Spinal cord (tissue), 10 donors: ENCODE data around the gene CCDC70. TPM values are rescaled to one million over a fixed set of nuclear protein-coding genes. Genes with fewer than 3 reads are reported as not detected.
"Not testable (repeated sequence)": the region's sequence is repeated elsewhere in the genome, so short reads cannot be mapped to it uniquely, and the experiment has no call there.

Experiments
- DNase-seq, 6 donors: peaks; one replicate each; pipeline versions ENCODE4 v3.0.0 to v3.0.0-alpha.2; 2013 to 2015; ENCODE audit warnings: low spot score in 6 of 6, low read depth in 4 of 6
- H3K27ac ChIP-seq: one replicate; pipeline ENCODE4 v1.5.1; 2013; ENCODE audit warnings: low read depth, low read length, control low read depth
- H3K27me3 ChIP-seq: one replicate; pipeline ENCODE4 v1.6.1; 2013; ENCODE audit warnings: low read length; ENCODE audit not compliant: control insufficient read depth, insufficient read depth
- H3K36me3 ChIP-seq: one replicate; pipeline ENCODE4 v1.6.1; 2013; ENCODE audit warnings: low read length; ENCODE audit not compliant: control insufficient read depth, insufficient read depth
- H3K4me1 ChIP-seq: one replicate; pipeline ENCODE4 v1.6.1; 2013; ENCODE audit warnings: low read length; ENCODE audit not compliant: control insufficient read depth, insufficient read depth
- H3K4me3 ChIP-seq: one replicate; pipeline ENCODE4 v1.5.1; 2013; ENCODE audit warnings: low read depth, low read length, control low read depth
- H3K9me3 ChIP-seq: one replicate; pipeline ENCODE4 v1.6.1; 2013; ENCODE audit warnings: low read length; ENCODE audit not compliant: control insufficient read depth, insufficient read depth
- WGBS: methylation state at CpG from one replicate; pipeline ENCODE4 v1.1.5; 2013; ENCODE audit warnings: missing lambda C conversion rate; ENCODE audit not compliant: insufficient coverage; 5-methylcytosine and 5-hydroxymethylcytosine counted together
- polyA plus RNA-seq, 2 donors: library from polyadenylated mRNA; unstranded; fragments of 120-200 nt; gene quantifications; one replicate each; pipeline ENCODE4 v1.2.1, GENCODE V29; 2013; ENCODE audit not compliant: insufficient read length in 2 of 2
- total RNA-seq, 2 donors: library from RNA; depleted of rRNA in 1 of 2; stranded (reverse); fragments of 120-200 nt in 1 of 2; fragments of >200 nt in 1 of 2; gene quantifications; one replicate each; pipeline versions ENCODE4 v1.2.3 to v1.2.4, GENCODE V29; 2013 to 2014
- donor health status: healthy.

CCDC70 gene
- total and polyA plus RNA-seq, 4 donors = not detected

DNA sequence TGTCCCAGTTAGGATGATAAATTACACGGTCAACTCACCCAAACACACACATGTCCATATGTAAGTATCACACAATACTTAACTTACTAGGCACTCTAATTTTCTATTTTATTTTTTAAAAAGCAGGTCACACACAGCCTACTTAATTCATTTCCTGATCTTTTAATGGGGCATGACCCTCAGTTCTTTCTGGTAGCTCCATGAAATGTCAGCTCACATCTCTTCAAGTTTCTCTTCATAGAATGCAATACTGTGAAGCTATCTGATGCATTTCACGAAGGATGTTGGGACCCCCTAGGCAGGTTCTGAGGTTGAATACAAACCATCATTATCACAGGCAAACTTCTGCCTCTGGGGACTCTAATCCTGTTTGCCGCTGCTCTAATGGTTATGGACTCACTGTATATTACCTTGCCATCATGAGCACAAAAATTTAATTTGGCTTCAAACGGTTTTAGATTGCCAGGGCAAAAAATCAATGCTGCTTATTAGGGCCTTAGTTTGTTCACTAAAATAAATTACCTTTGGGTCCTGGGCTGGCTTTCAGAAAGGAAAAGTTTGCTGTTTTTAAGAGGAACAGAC is 41.7 kb upstream of the CCDC70 start:
- H3K9me3 ChIP-seq = no peaks in the 10 kb centered on the region
- H3K4me3 ChIP-seq = no peak overlapping the region
- no peak overlapping the region for H3K27ac ChIP-seq
- peaks cover 3% of the 10 kb centered on the region for H3K4me1 ChIP-seq
- WGBS = 55% methylated on average over 3 of the region's 4 CpGs
- DNase-seq = peak in 1 of 6 donors; percentile 59
- no peaks in the 10 kb centered on the region for H3K36me3 ChIP-seq
- no peaks in the 10 kb centered on the region for H3K27me3 ChIP-seq

DNA sequence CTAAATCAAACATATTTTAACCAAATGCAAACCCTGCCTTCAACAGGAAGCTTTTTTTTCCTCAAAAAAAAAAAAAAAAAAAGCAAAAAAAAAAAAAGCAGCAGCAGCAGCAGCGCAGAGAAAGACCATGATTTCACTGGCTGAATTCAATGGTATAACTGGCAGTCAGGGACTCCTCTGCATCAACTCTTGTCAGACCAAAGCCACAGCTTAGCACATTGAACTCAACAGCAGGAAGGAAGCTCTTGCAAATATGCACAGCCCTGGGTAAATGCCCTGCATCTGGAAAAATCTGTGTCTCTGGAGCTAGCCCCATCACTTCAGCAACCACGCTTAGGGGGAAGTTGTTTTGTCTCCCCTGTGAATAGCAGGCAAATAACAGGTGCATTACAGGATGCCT is 40.2 kb upstream of the CCDC70 start:
- no peaks in the 10 kb centered on the region for H3K9me3 ChIP-seq
- no peak overlapping the region for H3K27ac ChIP-seq
- peaks cover 4% of the 10 kb centered on the region for H3K4me1 ChIP-seq
- peak in 1 of 6 donors; percentile 28 for DNase-seq
- no peaks in the 10 kb centered on the region for H3K27me3 ChIP-seq
- WGBS = no CpG with 5 or more reads among the region's 2 CpGs
- H3K36me3 ChIP-seq = no peaks in the 10 kb centered on the region
- no peak overlapping the region for H3K4me3 ChIP-seq

GRCh38 chr13:51822106-51822815 is 39.5 kb upstream of the CCDC70 start:
- Histone ChIP-seq H3K9me3 (no peaks in the 10 kb centered on the region), H3K36me3 (no peaks in the 10 kb centered on the region), H3K4me3 (no peak overlapping the region), H3K27me3 (no peaks in the 10 kb centered on the region), H3K4me1 (peaks cover 7% of the 10 kb centered on the region), H3K27ac (no peak overlapping the region)
- WGBS = 86% methylated on average over 6 of the region's 13 CpGs
- DNase-seq = no peak

- Histone ChIP-seq H3K27ac (no peak overlapping the region), H3K4me1 (peaks cover 7% of the 10 kb centered on the region), H3K27me3 (no peaks in the 10 kb centered on the region), H3K36me3 (no peaks in the 10 kb centered on the region), H3K9me3 (no peaks in the 10 kb centered on the region), H3K4me3 (no peak overlapping the region)
- 64% methylated on average over 1 of the region's 2 CpGs for WGBS
- DNase-seq = no peak
Observed at GRCh38 chr13:51823359-51823758, 38.4 kb upstream of the CCDC70 start.

DNA sequence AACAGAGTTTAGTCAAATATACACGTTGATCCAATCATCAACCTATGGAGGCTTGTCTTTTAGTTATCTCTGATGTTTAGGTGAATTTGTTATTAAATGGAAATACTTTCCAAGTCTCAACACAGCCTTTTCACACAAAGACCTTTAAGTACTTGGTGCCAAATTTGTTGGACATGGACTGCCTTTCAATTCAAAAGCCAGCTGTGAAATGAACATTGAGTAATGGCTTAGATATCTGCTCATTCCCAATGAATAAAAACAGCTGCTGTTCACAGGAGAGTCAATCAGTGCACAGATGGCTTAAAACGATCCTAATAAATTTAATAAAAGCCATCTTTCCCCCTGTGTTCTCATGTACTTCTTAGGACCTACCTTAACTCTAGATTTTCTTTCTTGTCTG is 37.9 kb upstream of the CCDC70 start:
- Histone ChIP-seq H3K27me3 (no peaks in the 10 kb centered on the region), H3K27ac (no peak overlapping the region), H3K4me1 (peaks cover 7% of the 10 kb centered on the region), H3K4me3 (no peak overlapping the region), H3K36me3 (no peaks in the 10 kb centered on the region), H3K9me3 (no peaks in the 10 kb centered on the region)
- peak in 1 of 6 donors; percentile 50 for DNase-seq
- 17% methylated on average over 1 of the region's 2 CpGs for WGBS

- not testable (repeated sequence) for H3K4me3 ChIP-seq, DNase-seq, H3K4me1 ChIP-seq, H3K27me3 ChIP-seq, H3K9me3 ChIP-seq, H3K36me3 ChIP-seq, H3K27ac ChIP-seq
- WGBS = 85% methylated on average over 8 of the region's 11 CpGs
Observed at GRCh38 chr13:51824712-51825111, 37.1 kb upstream of the CCDC70 start.

DNA sequence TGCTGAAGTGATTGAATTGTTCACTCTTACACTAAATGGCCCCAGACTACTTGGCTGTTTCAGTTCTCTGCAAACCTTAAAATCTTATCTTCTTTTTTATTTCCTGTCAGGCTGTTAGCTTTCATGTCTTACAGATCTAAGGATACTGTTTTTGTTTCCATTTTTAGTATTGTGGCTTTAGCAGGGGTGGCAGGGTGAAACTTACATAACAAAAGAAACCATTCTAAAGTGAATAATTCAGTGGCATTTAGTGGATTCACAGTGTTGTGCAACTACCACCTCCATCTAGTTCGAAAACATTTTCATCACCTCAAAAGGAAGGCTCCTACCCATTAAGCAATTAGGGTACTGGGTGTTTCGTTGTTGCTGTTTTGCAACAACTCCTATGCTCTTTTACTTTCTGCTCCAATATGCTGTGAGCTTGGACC is 36.6 kb upstream of the CCDC70 start:
- no peaks in the 10 kb centered on the region for H3K36me3 ChIP-seq
- no peak overlapping the region for H3K27ac ChIP-seq
- H3K4me1 ChIP-seq = peaks cover 7% of the 10 kb centered on the region
- no peak overlapping the region for H3K4me3 ChIP-seq
- no peaks in the 10 kb centered on the region for H3K9me3 ChIP-seq
- no peaks in the 10 kb centered on the region for H3K27me3 ChIP-seq
- no peak for DNase-seq
- WGBS = no CpG with 5 or more reads among the region's 2 CpGs

DNA sequence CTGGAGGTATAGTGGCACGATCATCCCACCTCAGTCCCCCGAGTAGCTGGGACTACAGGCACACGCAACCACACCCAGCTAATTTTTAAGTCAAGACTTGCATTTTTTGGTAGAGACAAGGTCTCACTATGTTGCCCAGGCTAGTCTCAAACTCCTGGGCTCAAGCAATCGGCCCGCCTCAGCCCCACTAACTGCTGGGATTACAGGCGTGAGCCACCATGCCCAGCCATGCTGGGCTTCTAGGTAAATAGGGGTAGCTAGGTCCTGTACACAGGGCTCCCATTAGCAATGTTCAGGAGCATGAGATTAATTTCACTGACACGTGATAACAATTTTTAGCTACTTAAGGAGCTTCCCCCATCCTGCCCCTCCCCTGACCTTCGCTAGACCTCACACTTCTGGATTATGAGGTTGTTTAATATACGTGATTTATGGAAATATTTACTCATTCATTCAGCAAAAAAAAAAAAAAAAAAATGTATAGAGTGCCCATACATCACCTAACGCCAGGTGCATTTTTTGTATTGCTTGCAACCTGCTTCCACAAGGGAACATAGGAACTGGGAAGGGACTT is 36.0 kb upstream of the CCDC70 start:
- 96% methylated on average over 3 of the region's 10 CpGs for WGBS
- Histone ChIP-seq H3K27ac (no peak overlapping the region), H3K27me3 (no peaks in the 10 kb centered on the region), H3K36me3 (no peaks in the 10 kb centered on the region), H3K4me3 (no peak overlapping the region), H3K4me1 (peaks cover 7% of the 10 kb centered on the region), H3K9me3 (no peaks in the 10 kb centered on the region)
- DNase-seq = no peak

DNA sequence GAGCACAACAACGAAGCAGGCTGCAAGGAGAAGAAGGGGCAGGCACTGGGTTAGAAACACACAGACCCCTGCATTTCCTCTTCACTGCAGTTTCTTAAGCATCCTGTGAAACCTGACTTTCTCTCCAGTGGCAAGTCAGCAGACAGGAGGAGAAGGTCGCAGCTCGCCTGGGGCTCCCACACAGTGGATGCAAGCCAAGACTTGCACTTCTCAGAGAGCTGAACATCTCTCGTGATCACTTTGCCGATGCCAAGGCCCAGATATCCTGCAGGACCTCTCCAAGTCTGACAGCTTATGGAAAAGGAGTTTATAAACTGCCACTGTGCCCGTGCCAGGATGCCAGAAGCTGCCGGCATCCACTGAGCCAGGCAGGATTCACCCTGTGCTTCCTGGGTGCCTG is 35.2 kb upstream of the CCDC70 start:
- Histone ChIP-seq H3K9me3 (no peaks in the 10 kb centered on the region), H3K27me3 (no peaks in the 10 kb centered on the region), H3K4me1 (peaks cover 7% of the 10 kb centered on the region), H3K27ac (no peak overlapping the region), H3K4me3 (no peak overlapping the region), H3K36me3 (no peaks in the 10 kb centered on the region)
- 44% methylated on average over 7 of the region's 7 CpGs for WGBS
- DNase-seq = peak in 2 of 6 donors; percentile 43 to 87

- no peaks in the 10 kb centered on the region for H3K36me3 ChIP-seq
- 67% methylated on average over 3 of the region's 4 CpGs for WGBS
- no peak for DNase-seq
- no peak overlapping the region for H3K27ac ChIP-seq
- H3K9me3 ChIP-seq = no peaks in the 10 kb centered on the region
- H3K4me1 ChIP-seq = peaks cover 7% of the 10 kb centered on the region
- no peak overlapping the region for H3K4me3 ChIP-seq
- no peaks in the 10 kb centered on the region for H3K27me3 ChIP-seq
Observed at GRCh38 chr13:51827254-51827653, 34.5 kb upstream of the CCDC70 start.
